ENCODE measurements around the gene RGP1.

RGP1 gene

DNA sequence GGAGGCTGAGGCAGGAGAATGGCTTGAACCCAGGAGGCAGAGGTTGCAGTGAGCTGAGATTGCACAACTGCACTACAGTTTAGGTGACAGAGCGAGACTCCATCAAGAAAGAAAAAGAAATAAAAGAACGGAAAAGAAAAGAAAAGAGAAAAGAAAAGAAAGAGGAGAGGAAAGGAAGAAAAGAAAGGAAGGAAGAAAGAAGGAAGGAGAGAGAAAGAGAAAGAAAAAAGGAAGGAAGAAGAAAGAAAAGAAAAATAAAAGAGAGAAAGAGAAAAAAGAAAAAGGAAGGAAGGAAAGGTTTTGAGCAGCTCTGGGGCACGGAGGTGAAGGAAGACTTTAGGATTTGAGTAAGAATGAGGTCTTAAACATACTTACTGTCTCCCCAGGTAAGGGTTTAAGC, 35.5 kb upstream of the RGP1 start:
- no peak overlapping the region for H3K4me3 ChIP-seq (ENCODE audit: low read depth, low read length)
- no peak for DNase-seq (ENCODE audit: low read depth)
- TF ChIP-seq, protein P1, sequence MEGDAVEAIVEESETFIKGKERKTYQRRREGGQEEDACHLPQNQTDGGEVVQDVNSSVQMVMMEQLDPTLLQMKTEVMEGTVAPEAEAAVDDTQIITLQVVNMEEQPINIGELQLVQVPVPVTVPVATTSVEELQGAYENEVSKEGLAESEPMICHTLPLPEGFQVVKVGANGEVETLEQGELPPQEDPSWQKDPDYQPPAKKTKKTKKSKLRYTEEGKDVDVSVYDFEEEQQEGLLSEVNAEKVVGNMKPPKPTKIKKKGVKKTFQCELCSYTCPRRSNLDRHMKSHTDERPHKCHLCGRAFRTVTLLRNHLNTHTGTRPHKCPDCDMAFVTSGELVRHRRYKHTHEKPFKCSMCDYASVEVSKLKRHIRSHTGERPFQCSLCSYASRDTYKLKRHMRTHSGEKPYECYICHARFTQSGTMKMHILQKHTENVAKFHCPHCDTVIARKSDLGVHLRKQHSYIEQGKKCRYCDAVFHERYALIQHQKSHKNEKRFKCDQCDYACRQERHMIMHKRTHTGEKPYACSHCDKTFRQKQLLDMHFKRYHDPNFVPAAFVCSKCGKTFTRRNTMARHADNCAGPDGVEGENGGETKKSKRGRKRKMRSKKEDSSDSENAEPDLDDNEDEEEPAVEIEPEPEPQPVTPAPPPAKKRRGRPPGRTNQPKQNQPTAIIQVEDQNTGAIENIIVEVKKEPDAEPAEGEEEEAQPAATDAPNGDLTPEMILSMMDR (IDR thresholded peaks at IDR 0.05; ENCODE audit: low read depth, low read length, missing control alignments): no peak

- DNase-seq (ENCODE audit: low read depth): no peak
- TF ChIP-seq, protein P1 (IDR thresholded peaks at IDR 0.05; ENCODE audit: low read depth, low read length, missing control alignments): no peak
- no peak overlapping the region for H3K4me3 ChIP-seq (ENCODE audit: low read depth, low read length)
Measured at GRCh38 chr9:35714123-35714522, 35.0 kb upstream of the RGP1 start.

- no peak overlapping the region for H3K4me3 ChIP-seq (ENCODE audit: low read depth, low read length)
- TF ChIP-seq, protein P1 (IDR thresholded peaks at IDR 0.05; ENCODE audit: low read depth, low read length, missing control alignments): no peak
- no peak for DNase-seq (ENCODE audit: low read depth)
Measured at GRCh38 chr9:35714579-35715252, 34.4 kb upstream of the RGP1 start.

GRCh38 chr9:35716230-35716629, 32.9 kb upstream of the RGP1 start:
- TF ChIP-seq, protein P1 (IDR thresholded peaks at IDR 0.05; ENCODE audit: low read depth, low read length, missing control alignments): no peak
- no peak for DNase-seq (ENCODE audit: low read depth)
- H3K4me3 ChIP-seq (ENCODE audit: low read depth, low read length): no peak overlapping the region

- no peak for DNase-seq (ENCODE audit: low read depth)
- TF ChIP-seq, protein P1 (IDR thresholded peaks at IDR 0.05; ENCODE audit: low read depth, low read length, missing control alignments): no peak
- no peak overlapping the region for H3K4me3 ChIP-seq (ENCODE audit: low read depth, low read length)
Measured at GRCh38 chr9:35717132-35717870, 31.8 kb upstream of the RGP1 start.

DNA sequence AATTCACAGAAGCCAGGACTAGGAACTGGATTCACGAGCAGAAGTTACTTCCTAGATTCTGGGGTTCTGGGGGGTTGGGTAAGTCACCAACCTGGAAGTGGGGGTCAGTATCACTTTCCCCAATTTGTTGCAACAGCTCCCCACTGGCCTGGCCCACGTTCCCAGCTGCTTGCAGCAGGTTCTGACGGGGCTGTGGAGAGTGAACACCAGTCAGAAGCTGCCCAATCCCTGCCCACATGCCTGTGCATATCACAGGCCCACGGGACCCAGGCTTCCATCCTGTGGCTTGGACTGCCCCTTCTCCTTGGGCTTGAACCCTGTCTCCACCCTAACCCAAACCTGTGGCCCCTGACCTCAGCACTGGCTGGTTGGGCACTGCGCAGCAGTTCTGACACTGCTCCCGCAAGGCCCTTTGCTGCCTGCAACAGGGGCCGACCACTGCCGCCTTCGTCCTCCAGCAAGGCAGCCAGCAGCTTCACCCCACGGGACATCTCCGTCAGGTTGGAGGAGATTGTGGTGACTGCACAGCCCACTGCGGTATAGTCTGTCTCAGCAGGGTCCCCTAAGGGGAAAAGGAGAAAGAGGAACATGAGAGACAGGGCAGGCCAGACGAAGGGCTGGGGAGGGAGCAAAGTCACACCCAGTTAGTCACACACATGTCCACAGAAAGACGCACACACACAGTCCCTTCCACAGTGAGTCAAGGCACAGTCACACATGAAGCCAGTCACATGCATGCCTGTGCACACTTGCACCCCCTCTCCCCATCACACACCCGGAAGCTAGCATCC, 30.2 kb upstream of the RGP1 start:
- TF ChIP-seq, protein P1 (IDR thresholded peaks at IDR 0.05; ENCODE audit: low read depth, low read length, missing control alignments): no peak
- H3K4me3 ChIP-seq (ENCODE audit: low read depth, low read length): no peak overlapping the region
- no peak for DNase-seq (ENCODE audit: low read depth)

All from GM12864 (cell line).